Ishikawa (cell line): ENCODE measurements around the gene NHLRC2.

ENCODE experiments used
- CEBPB ChIP-seq: IDR thresholded peaks from 2 replicates; pipeline ENCODE4 v1.6.1; 2012
- CREB1 ChIP-seq: IDR thresholded peaks from 2 replicates; pipeline ENCODE4 v1.6.1; 2012; ENCODE audit warnings: low read depth
- EGR1 ChIP-seq: IDR thresholded peaks from 2 replicates; pipeline ENCODE4 v1.6.1; 2012
- EP300 ChIP-seq: IDR thresholded peaks from 2 replicates; pipeline ENCODE4 v1.6.1; 2012; ENCODE audit warnings: borderline replicate concordance
- FOXM1 ChIP-seq: IDR thresholded peaks from 2 replicates; pipeline ENCODE4 v1.6.1; 2012; ENCODE audit warnings: low read depth, borderline replicate concordance
- NFIC ChIP-seq: IDR thresholded peaks from 2 replicates; pipeline ENCODE4 v1.6.1; 2012
- RAD21 ChIP-seq: IDR thresholded peaks from 2 replicates; pipeline ENCODE4 v1.6.1; 2012; ENCODE audit warnings: low read depth
- TAF1 ChIP-seq: IDR thresholded peaks from 2 replicates; pipeline ENCODE4 v1.6.1; 2012; ENCODE audit warnings: low read depth, mild to moderate bottlenecking
- TCF12 ChIP-seq: IDR thresholded peaks from 2 replicates; pipeline ENCODE4 v1.6.1; 2012; ENCODE audit warnings: low read depth
- TEAD4 ChIP-seq: IDR thresholded peaks from 2 replicates; pipeline ENCODE4 v1.6.1; 2012
- YY1 ChIP-seq: IDR thresholded peaks from 2 replicates; pipeline ENCODE4 v1.6.1; 2012; ENCODE audit warnings: low read depth
- ZBTB7A ChIP-seq: IDR thresholded peaks from 2 replicates; pipeline ENCODE4 v1.6.1; 2012; ENCODE audit warnings: low read depth
- TF ChIP-seq, protein P1 (sequence below): IDR thresholded peaks from 2 replicates; pipeline ENCODE4 v1.6.1; 2012; ENCODE audit warnings: low read depth, mild to moderate bottlenecking
- TF ChIP-seq, protein P2 (sequence below): IDR thresholded peaks from 2 replicates; pipeline ENCODE4 v1.6.1; 2012
- TF ChIP-seq, protein P3 (sequence below): IDR thresholded peaks from 2 replicates; pipeline ENCODE4 v1.6.1; 2012

The NHLRC2 gene

DNA sequence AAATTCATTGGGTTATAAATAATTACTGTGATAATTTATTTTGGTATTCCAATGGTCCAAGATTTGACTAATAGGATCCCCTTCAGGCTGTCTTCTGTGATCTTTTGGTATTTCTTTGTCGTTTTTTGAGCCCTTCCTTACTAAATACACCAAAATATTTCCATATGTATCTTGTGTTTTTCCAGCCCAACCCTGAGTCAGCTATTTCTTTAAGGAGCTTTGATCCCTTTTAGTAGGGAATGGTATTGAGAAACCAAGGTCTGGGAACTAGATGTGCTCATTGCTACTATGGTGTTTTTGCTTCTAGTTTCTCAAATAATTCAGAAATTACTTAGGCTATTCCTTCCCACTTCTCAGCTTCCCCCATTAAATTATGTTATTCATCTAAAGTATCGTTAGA lies 15.3 kb downstream of the NHLRC2 start:
- no peak for TF ChIP-seq FOXM1
- TF ChIP-seq CEBPB = no peak
- no peak for TF ChIP-seq ZBTB7A
- TF ChIP-seq, protein P1, sequence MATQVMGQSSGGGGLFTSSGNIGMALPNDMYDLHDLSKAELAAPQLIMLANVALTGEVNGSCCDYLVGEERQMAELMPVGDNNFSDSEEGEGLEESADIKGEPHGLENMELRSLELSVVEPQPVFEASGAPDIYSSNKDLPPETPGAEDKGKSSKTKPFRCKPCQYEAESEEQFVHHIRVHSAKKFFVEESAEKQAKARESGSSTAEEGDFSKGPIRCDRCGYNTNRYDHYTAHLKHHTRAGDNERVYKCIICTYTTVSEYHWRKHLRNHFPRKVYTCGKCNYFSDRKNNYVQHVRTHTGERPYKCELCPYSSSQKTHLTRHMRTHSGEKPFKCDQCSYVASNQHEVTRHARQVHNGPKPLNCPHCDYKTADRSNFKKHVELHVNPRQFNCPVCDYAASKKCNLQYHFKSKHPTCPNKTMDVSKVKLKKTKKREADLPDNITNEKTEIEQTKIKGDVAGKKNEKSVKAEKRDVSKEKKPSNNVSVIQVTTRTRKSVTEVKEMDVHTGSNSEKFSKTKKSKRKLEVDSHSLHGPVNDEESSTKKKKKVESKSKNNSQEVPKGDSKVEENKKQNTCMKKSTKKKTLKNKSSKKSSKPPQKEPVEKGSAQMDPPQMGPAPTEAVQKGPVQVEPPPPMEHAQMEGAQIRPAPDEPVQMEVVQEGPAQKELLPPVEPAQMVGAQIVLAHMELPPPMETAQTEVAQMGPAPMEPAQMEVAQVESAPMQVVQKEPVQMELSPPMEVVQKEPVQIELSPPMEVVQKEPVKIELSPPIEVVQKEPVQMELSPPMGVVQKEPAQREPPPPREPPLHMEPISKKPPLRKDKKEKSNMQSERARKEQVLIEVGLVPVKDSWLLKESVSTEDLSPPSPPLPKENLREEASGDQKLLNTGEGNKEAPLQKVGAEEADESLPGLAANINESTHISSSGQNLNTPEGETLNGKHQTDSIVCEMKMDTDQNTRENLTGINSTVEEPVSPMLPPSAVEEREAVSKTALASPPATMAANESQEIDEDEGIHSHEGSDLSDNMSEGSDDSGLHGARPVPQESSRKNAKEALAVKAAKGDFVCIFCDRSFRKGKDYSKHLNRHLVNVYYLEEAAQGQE = no peak
- TF ChIP-seq YY1 = no peak
- TF ChIP-seq RAD21 = no peak
- TF ChIP-seq, protein P2, sequence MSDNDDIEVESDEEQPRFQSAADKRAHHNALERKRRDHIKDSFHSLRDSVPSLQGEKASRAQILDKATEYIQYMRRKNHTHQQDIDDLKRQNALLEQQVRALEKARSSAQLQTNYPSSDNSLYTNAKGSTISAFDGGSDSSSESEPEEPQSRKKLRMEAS = no peak
- TF ChIP-seq CREB1 = no peak

DNA sequence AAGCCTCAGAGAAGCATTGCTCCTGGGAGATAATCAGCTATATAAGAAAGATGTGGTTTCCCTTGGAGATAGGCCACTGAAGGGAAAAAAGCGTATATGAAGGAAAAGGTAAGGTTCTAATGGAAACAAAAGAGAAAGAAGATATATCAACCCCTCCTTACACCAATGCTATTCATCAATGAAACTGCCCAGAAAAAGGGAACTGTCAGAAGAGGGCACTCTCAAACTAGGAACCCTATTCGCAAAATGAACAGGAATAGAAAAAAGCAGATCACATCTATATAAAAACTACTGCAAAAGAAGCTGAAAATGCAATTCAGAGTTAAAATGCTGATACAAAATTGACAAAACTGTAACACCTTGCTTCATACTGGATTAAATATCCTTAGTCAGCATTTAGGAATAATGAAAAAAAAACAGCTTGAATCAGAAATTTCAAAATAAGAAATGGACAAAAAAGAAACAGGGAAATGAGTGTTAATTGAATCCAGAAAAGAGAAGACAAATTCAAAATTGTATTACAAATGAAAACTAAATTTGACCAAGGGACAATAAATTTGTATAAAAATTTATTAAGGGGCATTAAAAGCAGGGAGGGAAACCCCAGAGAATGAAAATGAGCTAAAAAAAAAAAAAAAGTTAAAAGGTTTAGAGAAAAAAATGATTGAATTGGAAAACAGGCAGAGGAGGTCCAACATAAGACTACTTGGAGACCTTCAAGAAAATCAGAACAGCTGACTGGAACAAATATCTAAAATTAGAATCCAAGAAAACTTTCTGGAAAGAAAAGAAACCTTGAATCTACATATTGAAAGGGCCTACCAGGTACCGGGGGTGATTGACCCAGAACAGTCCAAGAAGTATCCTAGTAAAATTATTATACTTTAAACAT lies 17.9 kb downstream of the NHLRC2 start:
- TF ChIP-seq TCF12 (no peak), EP300 (no peak), FOXM1 (no peak), NFIC (no peak), YY1 (no peak), TEAD4 (no peak), RAD21 (no peak), CREB1 (no peak), EGR1 (no peak), TAF1 (no peak), CEBPB (no peak), ZBTB7A (no peak)
- TF ChIP-seq, protein P3, sequence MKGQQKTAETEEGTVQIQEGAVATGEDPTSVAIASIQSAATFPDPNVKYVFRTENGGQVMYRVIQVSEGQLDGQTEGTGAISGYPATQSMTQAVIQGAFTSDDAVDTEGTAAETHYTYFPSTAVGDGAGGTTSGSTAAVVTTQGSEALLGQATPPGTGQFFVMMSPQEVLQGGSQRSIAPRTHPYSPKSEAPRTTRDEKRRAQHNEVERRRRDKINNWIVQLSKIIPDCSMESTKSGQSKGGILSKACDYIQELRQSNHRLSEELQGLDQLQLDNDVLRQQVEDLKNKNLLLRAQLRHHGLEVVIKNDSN = no peak
- TF ChIP-seq, protein P1 = no peak
- TF ChIP-seq, protein P2 = no peak

DNA sequence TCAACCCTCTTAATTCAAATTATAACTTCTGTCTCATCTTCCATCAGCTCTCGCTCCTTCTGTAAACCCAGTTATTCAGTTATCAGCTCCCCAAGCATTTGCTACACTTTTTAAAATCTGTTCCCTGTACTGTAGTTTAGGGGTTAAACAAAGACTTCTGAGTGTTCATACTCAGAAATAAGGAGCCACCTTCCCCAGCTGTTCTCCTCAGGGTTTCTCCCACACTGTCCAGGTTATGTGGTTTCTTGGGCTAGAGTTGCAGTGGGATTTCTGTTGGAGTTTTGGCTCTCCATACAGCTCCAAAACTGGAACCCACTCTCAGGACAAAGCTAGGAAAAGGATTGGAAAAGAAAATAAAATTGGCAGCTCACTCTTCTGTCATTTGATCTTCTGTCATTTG lies 20.8 kb downstream of the NHLRC2 start:
- TF ChIP-seq EP300 (no peak), CEBPB (no peak), EGR1 (no peak), TCF12 (no peak)

DNA sequence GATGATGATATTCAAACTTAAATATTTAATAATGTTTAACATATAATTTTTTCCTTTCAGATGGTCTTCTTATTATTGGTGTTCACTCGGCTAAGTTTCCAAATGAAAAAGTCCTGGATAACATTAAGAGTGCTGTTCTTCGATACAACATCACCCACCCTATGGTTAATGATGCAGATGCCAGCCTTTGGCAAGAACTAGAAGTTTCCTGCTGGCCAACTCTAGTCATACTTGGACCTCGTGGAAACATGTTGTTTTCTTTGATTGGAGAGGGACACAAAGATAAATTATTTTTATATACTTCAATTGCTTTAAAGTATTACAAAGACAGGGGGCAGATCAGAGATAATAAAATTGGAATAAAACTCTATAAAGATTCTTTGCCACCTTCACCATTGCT lies 22.0 kb downstream of the NHLRC2 start:
- no peak for TF ChIP-seq TEAD4
- TF ChIP-seq YY1 = no peak
- TF ChIP-seq EP300 = no peak
- TF ChIP-seq TAF1 = no peak
- TF ChIP-seq, protein P1 = no peak
- TF ChIP-seq, protein P3 = no peak
- no peak for TF ChIP-seq CREB1
- no peak for TF ChIP-seq ZBTB7A
- no peak for TF ChIP-seq RAD21
- TF ChIP-seq, protein P2 = no peak
- TF ChIP-seq FOXM1 = no peak
- no peak for TF ChIP-seq EGR1
- TF ChIP-seq TCF12 = no peak
- TF ChIP-seq CEBPB = no peak
- TF ChIP-seq NFIC = no peak
